HFF-Myc (cell line): ENCODE results near the gene DCPS.

Experiments used
- DNase-seq: peaks from one replicate; pipeline ENCODE4 v3.0.0-alpha.2; 2011; ENCODE audit warnings: low read depth; ENCODE audit errors: extremely low read depth
- H3K4me3 ChIP-seq: replicated peaks from 2 replicates; pipeline ENCODE4 v1.5.1; 2011; ENCODE audit warnings: low read depth, mild to moderate bottlenecking, control low read depth, low read length
- CTCF ChIP-seq: IDR thresholded peaks from 2 replicates; pipeline ENCODE4 v1.5.1; 2012; ENCODE audit warnings: mild to moderate bottlenecking, low read depth, low read length, control low read depth; ENCODE audit errors: missing control alignments

DCPS gene

DNA sequence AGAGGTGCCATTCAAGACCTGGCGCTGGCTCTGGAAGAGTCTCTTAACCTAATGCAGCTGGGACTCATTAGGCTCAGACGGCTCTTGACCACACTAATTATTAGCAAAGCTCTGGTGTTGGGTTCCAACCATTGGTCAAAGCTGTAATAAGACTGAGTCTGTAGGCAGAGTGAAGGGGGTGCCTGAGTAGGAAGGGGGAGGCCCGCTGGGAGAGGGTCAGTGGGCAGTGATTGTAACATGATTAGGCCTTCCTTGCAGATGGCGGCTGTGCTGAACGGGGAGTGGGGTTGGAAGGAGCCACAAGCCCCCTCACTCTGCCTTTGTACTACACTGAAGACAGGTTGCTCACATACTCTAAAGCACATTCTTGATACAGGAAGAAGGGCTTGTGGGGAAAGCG, 40.4 kb upstream of the DCPS start:
- no peak overlapping the region for H3K4me3 ChIP-seq
- no peak for TF ChIP-seq CTCF
- DNase-seq, result no peak

- DNase-seq, result no peak
- H3K4me3 ChIP-seq, result no peak overlapping the region
- TF ChIP-seq CTCF, result no peak
Measured at GRCh38 chr11:126265811-126266210, 38.0 kb upstream of the DCPS start.

GRCh38 chr11:126267650-126268049, 36.2 kb upstream of the DCPS start:
- DNase-seq, result no peak
- TF ChIP-seq CTCF, result no peak
- H3K4me3 ChIP-seq, result peak overlapping the region; percentile 82

- TF ChIP-seq CTCF, result no peak
- peak overlapping the region; percentile 82 for H3K4me3 ChIP-seq
- no peak for DNase-seq
Measured at GRCh38 chr11:126268361-126268707, 35.5 kb upstream of the DCPS start.

DNA sequence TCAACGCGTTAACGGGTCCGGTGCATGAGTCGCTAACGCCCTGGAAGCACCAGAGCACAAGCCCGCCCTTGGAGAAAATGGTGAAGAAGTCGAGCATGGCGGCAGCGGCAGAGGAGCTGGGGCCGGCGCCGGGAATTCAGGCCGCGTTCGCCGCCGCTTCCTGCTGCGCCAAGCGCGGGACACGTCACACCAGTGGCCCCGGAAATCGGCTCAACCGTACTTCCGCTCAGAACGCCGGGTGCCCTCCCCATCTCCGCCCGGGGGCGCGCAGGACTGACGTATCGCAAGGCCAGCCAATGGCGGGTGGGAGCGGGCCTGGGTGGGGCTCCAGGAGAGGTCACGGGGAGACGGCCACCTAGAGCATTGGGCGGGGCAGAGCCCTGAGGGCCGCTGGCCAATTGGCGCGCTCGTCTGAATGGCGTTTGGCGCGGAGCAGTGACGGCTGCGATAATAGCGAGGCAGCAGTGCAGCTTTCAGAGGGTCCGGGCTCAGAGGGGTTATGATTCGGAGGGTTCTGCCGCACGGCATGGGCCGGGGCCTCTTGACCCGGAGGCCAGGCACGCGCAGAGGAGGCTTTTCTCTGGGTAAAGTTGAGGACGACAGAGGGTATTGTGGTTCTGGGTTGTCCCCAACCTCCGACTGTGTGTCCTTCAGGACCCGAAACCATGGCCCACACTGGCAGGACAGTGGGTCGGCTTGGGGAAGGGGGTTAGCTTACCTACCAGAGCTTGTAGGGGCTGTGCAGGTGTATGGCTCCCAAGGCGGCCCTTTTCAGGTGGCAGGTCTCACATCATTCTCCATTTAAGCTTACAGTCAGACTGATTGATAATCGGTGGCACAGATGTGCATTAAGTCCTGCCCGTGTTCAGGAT, 34.9 kb upstream of the DCPS start, which contains the start of the genes FOXRED1 and SRPRA:
Gene FOXRED1, plus strand, starts transcription at position 447 of the 872 bp plus-strand sequence. Its CDS starts 53 bp downstream, at position 500.
Gene SRPRA, minus strand, starts transcription at position 188 of the 872 bp plus-strand sequence. Its CDS starts 91 bp downstream, at position 97.
- H3K4me3 ChIP-seq, result peak within 1 kb of the TSS; percentile 82

DNA sequence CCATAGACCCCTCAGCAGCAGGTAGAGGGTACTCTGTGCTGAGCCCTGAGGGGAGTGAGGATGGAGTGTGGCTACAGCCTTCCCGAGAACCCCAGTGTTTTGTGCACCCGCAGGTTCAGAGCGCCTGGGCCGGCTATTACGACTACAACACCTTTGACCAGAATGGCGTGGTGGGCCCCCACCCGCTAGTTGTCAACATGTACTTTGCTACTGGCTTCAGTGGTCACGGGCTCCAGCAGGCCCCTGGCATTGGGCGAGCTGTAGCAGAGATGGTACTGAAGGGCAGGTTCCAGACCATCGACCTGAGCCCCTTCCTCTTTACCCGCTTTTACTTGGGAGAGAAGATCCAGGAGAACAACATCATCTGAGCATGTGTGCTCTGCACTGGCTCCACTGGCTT, 26.5 kb upstream of the DCPS start:
- no peak for TF ChIP-seq CTCF
- no peak overlapping the region for H3K4me3 ChIP-seq
- no peak for DNase-seq

More for the DNA sequence above, 34.9 kb upstream of the DCPS start, which contains the start of the genes FOXRED1 and SRPRA:
- peak; percentile 95 for DNase-seq
- TF ChIP-seq CTCF, result no peak

- no peak for DNase-seq
- no peak for TF ChIP-seq CTCF
- no peak overlapping the region for H3K4me3 ChIP-seq
Measured at GRCh38 chr11:126277780-126278179, 26.1 kb upstream of the DCPS start.
